K562 (cell line): ENCODE measurements around the gene ADTRP. TPM values are rescaled to one million over a fixed set of nuclear protein-coding genes. Genes with fewer than 3 reads are reported as not detected.

Experiments used
- ATAC-seq: fragments of 200-7000 bp; cut with Tn5 transposase; 3 replicates; pipeline ENCODE4 v1.9.1; 2020; ENCODE audit warnings: moderate library complexity
- BruUV-seq: library from RNA; stranded (reverse); fragments of 400-500 nt; replicated peaks from 2 replicates; lab custom pipeline; 2021; lab: Mats Ljungman, UMichigan
- CTCF ChIA-PET: fragments of 300-600 bp; formaldehyde crosslinking; extraction: SDS; loops from one replicate; lab custom pipeline; 2021; ENCODE audit warnings: low intra/inter-chr PET ratio; lab: Yijun Ruan, JAX
- POLR2A ChIA-PET: fragments of 300-600, 350-650 bp; sonication (Branson Sonifier 250); formaldehyde crosslinking; extraction: SDS; loops from one replicate; lab custom pipeline; 2021; ENCODE audit warnings: antibody characterized with exemption, inconsistent platforms; lab: Yijun Ruan, JAX
- DNase-seq, 4 experiments: peaks; one replicate each; pipeline versions ENCODE4 v3.0.0 to v3.0.0-alpha.2; 2011 to 2018; ENCODE audit warnings: low spot score in 3 of 4, mixed read lengths in 3 of 4; ENCODE audit errors: extremely low read depth in 1 of 4
- FAIRE-seq: peaks from 2 replicates; lab custom pipeline; 2011; peaks lifted over from hg19 to GRCh38; lab: Jason Lieb, UNC
- H2AFZ ChIP-seq: 2 replicates; pipeline ENCODE4 v1.6.0; 2011; ENCODE audit warnings: low read depth, low read length, control low read depth, inconsistent platforms
- H3K27ac ChIP-seq: fragments of 200-600 bp; 3 replicates; pipeline ENCODE4 v1.8.0; 2011; ENCODE audit warnings: low read depth, mild to moderate bottlenecking, control low read depth, inconsistent platforms, low read length, moderate library complexity, mixed read lengths; ENCODE audit errors: extremely low read depth
- H3K27me3 ChIP-seq, 2 experiments: fragments of 300-600 bp in 1 of 2; 2 replicates in 1 of 2; 3 replicates in 1 of 2; pipeline versions ENCODE4 v1.6.0 to v1.8.0; 2011; ENCODE audit warnings: inconsistent platforms in 2 of 2, low read length in 2 of 2, mild to moderate bottlenecking in 1 of 2, mixed read lengths in 1 of 2, moderate library complexity in 1 of 2; ENCODE audit not compliant: control insufficient read depth in 2 of 2, insufficient read depth in 2 of 2
- H3K36me3 ChIP-seq: fragments of 300-600 bp; 3 replicates; pipeline ENCODE4 v1.8.0; 2011; ENCODE audit warnings: mild to moderate bottlenecking, low read length, inconsistent platforms; ENCODE audit not compliant: control insufficient read depth, insufficient read depth
- H3K4me1 ChIP-seq, 2 experiments: fragments of 200-600 bp in 1 of 2; replicated peaks in 1 of 2; 2 replicates in 1 of 2; 3 replicates in 1 of 2; pipeline versions ENCODE4 v1.5.1 to v1.8.0; 2011; ENCODE audit warnings: inconsistent platforms in 2 of 2, low read length in 2 of 2, mild to moderate bottlenecking in 1 of 2, mixed read lengths in 1 of 2, moderate library complexity in 1 of 2; ENCODE audit not compliant: control insufficient read depth in 2 of 2, insufficient read depth in 2 of 2
- H3K4me2 ChIP-seq: 2 replicates; pipeline ENCODE4 v1.6.1; 2011; ENCODE audit warnings: low read length, control low read depth, inconsistent platforms, mixed read lengths; ENCODE audit not compliant: insufficient read depth
- H3K4me3 ChIP-seq: fragments of 200-600 bp; sonication (generic), shearing (Covaris generic); 2 replicates; pipeline ENCODE4 v1.5.1; 2016; ENCODE audit warnings: control low read depth, inconsistent platforms
- H3K79me2 ChIP-seq: fragments of 200-600 bp; 3 replicates; pipeline ENCODE4 v1.8.0; 2011; ENCODE audit warnings: low read length, inconsistent platforms; ENCODE audit not compliant: control insufficient read depth, insufficient read depth
- H3K9ac ChIP-seq, 2 experiments: 2 replicates each; pipeline versions ENCODE4 v1.6.0 to v1.6.1; 2011; ENCODE audit warnings: low read depth in 2 of 2, low read length in 2 of 2, control low read depth in 1 of 2, inconsistent platforms in 1 of 2, mild to moderate bottlenecking in 1 of 2, mixed read lengths in 1 of 2; ENCODE audit not compliant: insufficient read depth in 1 of 2
- H3K9me1 ChIP-seq: one replicate; pipeline ENCODE4 v1.6.0; 2011; ENCODE audit warnings: inconsistent platforms, mild to moderate bottlenecking, low read length, moderate library complexity; ENCODE audit not compliant: control insufficient read depth, insufficient read depth
- H3K9me3 ChIP-seq: replicated peaks from 2 replicates; pipeline ENCODE4 v1.5.1; 2011; ENCODE audit warnings: low read depth, low read length, inconsistent platforms; ENCODE audit not compliant: control insufficient read depth, insufficient read depth
- H4K20me1 ChIP-seq: replicated peaks from 2 replicates; pipeline ENCODE4 v1.6.1; 2011; ENCODE audit warnings: low read length, inconsistent platforms, mixed read lengths; ENCODE audit not compliant: control insufficient read depth, insufficient read depth
- ETV5 ChIP-seq: sonication (generic); formaldehyde crosslinking; IDR thresholded peaks from 2 replicates; pipeline ENCODE4 v1.4.0; 2020; ENCODE audit warnings: low read depth, mild to moderate bottlenecking, missing genetic modification reagents
- PCBP1 ChIP-seq: fragments of 200-400 bp; formaldehyde crosslinking; IDR thresholded peaks from 2 replicates; pipeline ENCODE4 v1.6.1; 2018; ENCODE audit warnings: mild to moderate bottlenecking, low read depth, low read length; ENCODE audit not compliant: poor library complexity, severe bottlenecking
- SETDB1 ChIP-seq: IDR thresholded peaks from one replicate; pipeline ENCODE4 v1.6.1; 2012; ENCODE audit warnings: low read length, control low read depth, inconsistent platforms
- SRSF9 ChIP-seq: fragments of 200-400 bp; formaldehyde crosslinking; IDR thresholded peaks from 2 replicates; pipeline ENCODE4 v1.6.1; 2017; ENCODE audit warnings: low read depth, low read length, borderline replicate concordance
- TOE1 ChIP-seq, 2 experiments: fragments of 450-650 bp in 1 of 2; sonication (generic) in 1 of 2; formaldehyde crosslinking in 1 of 2; IDR thresholded peaks; 2 replicates each; pipeline versions ENCODE4 v1.7.1 to v1.8.0; 2016 to 2022; ENCODE audit warnings: borderline replicate concordance in 2 of 2, mild to moderate bottlenecking in 2 of 2, antibody characterized with exemption in 1 of 2, inconsistent platforms in 1 of 2, low read depth in 1 of 2, missing genetic modification reagents in 1 of 2, moderate library complexity in 1 of 2
- ZNF121 ChIP-seq: sonication (generic); formaldehyde crosslinking; conservative IDR thresholded peaks from 2 replicates; pipeline ENCODE4 v1.8.0; 2022; ENCODE audit warnings: missing genetic modification reagents
- ZNF174 ChIP-seq: fragments of 250-450 bp; sonication (Bioruptor Pico); IDR thresholded peaks from 2 replicates; pipeline ENCODE4 v1.4.0; 2020; ENCODE audit warnings: mild to moderate bottlenecking
- ZNF175 ChIP-seq: fragments of 200-800 bp; sonication (Bioruptor generic); IDR thresholded peaks from 2 replicates; pipeline ENCODE4 v1.6.1; 2016; ENCODE audit warnings: low read depth, mild to moderate bottlenecking, missing genetic modification characterization, missing compliant biosample characterization
- ZNF274 ChIP-seq: IDR thresholded peaks from 2 replicates; pipeline ENCODE4 v1.6.1; 2011; ENCODE audit warnings: low read depth, mild to moderate bottlenecking, low read length, moderate library complexity, borderline replicate concordance
- ZNF280A ChIP-seq: fragments of 450-650 bp; IDR thresholded peaks from 2 replicates; pipeline ENCODE4 v1.6.1; 2018; ENCODE audit warnings: mild to moderate bottlenecking, low read depth; ENCODE audit not compliant: partially characterized antibody
- WGBS: fragments of 100-300 bp; shearing (Covaris generic); methylation state at CpG from one replicate; pipeline ENCODE4 v1.1.6; 2016; ENCODE audit warnings: low coverage, mixed read lengths; ENCODE audit not compliant: insufficient coverage; ENCODE audit errors: missing lambda C conversion rate; 5-methylcytosine and 5-hydroxymethylcytosine counted together
- in situ Hi-C: fragments of 300-500 bp; cut with MboI; formaldehyde crosslinking; loops from 4 replicates; pipeline ENCODE4 v1.15.0; 2018; ENCODE audit warnings: inconsistent platforms, mixed read lengths
- intact Hi-C: fragments of 100-400 bp; cut with micrococcal nuclease; formaldehyde crosslinking; loops from 2 replicates; pipeline ENCODE4 v1.14.2; 2022
- polyA plus RNA-seq, 8 experiments: library from polyadenylated mRNA; depleted of rRNA in 4 of 8; stranded (reverse) in 5 of 8; unstranded in 3 of 8; fragments of >200 nt; fragmentation: Nextera tagmentation in 2 of 8; fragmentation: Illumina TruSeq in 1 of 8; extraction: Ambion mirVana in 2 of 8; extraction: Trizol in 1 of 8; gene quantifications; 2 replicates each; pipeline versions ENCODE4 v1.2.1 to v1.2.3, GENCODE V29; 2011 to 2014; ENCODE audit warnings: inconsistent platforms in 1 of 8, missing spikeins in 1 of 8
- total RNA-seq, 7 experiments: library from RNA; depleted of rRNA in 6 of 7; stranded (reverse); fragments of >200 nt in 6 of 7; fragmentation: Illumina TruSeq in 2 of 7; extraction: Trizol in 2 of 7; gene quantifications; 2 replicates each; pipeline versions ENCODE4 v1.2.1 to v1.2.3, GENCODE V29; 2011 to 2021; ENCODE audit warnings: low replicate concordance in 1 of 7

ADTRP gene
- total and polyA plus RNA-seq, 9 of the 15 experiments (the other 6 are each of a cell fraction or from before 2014, with no cell fraction given) = 7.4 to 24.0 (median 13.6) TPM

GRCh38 chr6:11769244-11769643 lies 9.4 kb downstream of the ADTRP start:
- Histone ChIP-seq H2AFZ (peak overlapping the region; percentile 35), H3K9ac (no peak overlapping the region), H3K27ac (no peak overlapping the region), H3K4me2 (no peak overlapping the region), H4K20me1 (no peaks in the 10 kb centered on the region), H3K36me3 (no peaks in the 10 kb centered on the region), H3K79me2 (no peaks in the 10 kb centered on the region), H3K9me3 (no peaks in the 10 kb centered on the region), H3K4me1 (peaks cover 20 to 51% of the 10 kb centered on the region in 2 experiments), H3K9me1 (no peaks in the 10 kb centered on the region), H3K27me3 (no peaks in the 10 kb centered on the region), H3K4me3 (no peak overlapping the region)
- in situ Hi-C loops (no loop called here), intact Hi-C loops (loop anchor here (5.0 kb wide), 1 partner anchor 143 kb away; no protein-coding TSS in a partner anchor)
- no TSS peak for BruUV-seq
- 80% methylated on average over 2 of the region's 2 CpGs for WGBS
- DNase-seq (no peak), FAIRE-seq (no peak), ATAC-seq (no peak)
- POLR2A ChIA-PET = interaction anchor here (0.7 to 3.9 kb wide), 5 partner anchors 9 to 431 kb away, joined by 3 to 17 read pairs (median 3); partner anchors contain the start of gene ADTRP
- CTCF ChIA-PET = no interaction called here
- TF ChIP-seq ZNF175 (CRISPR knock-in tag) = no peak
- TF ChIP-seq ETV5 = 0 out of 2 replicates have a peak, but pooled peaks have one; percentile 24
- TF ChIP-seq, all 486 proteins: peak for 1

DNA sequence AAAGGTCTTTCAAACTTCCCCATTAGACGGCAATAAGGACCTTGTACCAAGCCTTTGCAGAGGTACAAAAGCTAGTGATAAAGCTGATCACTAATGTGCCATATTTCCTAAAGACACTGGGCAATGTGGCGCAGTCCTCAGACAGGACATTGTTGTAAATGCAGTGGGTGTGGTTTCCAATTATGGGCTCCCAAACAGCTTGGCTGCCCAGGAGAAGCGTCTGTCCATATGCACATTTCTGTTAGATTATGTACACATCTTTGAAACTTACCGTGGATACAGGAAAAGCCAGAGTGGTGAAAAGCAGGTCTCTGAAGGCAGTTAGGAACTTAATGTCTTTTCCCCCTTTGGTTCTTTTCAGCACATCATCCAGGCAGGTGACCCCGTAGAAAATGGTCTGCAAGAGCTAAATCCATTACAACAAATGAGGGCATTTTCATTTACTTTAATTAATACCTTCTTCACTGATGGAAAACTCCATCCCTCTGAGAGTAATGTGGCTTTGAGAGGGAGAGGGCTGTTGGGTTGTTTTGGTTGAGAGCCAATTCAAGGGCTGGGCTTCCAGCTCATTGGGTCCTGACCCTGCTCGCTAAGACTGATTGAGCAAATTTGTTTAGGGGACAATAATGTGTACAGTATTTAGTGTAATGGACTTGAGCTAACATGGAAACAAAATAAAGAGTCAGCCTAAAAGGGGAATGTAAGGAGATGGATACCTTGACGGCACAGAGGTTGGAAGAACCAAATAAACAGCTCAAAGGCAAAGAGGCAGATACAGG lies 10.4 kb downstream of the ADTRP start:
- ATAC-seq = no peak
- TF ChIP-seq TOE1 (IDR thresholded peaks at IDR 0.05; ENCODE audit: borderline replicate concordance) (no peak), TOE1 (CRISPR knock-in tag; IDR thresholded peaks at IDR 0.05; ENCODE audit: borderline replicate concordance, low read depth) (no peak), ZNF274 (no peak), SETDB1 (no peak), SRSF9 (no peak), ZNF280A (no peak), ZNF174 (CRISPR knock-in tag) (no peak), PCBP1 (no peak), ZNF121 (CRISPR knock-in tag) (no peak)

More for the DNA sequence above, 10.4 kb downstream of the ADTRP start:
- intact Hi-C loops (loop anchor here (5.0 kb wide), 1 partner anchor 144 kb away; no protein-coding TSS in a partner anchor), in situ Hi-C loops (no loop called here)
- Histone ChIP-seq H3K9ac (no peak overlapping the region), H2AFZ (peak overlapping the region; percentile 13; the same call in 1 of the 2 replicates), H3K9me3 (no peaks in the 10 kb centered on the region), H3K79me2 (no peaks in the 10 kb centered on the region), H3K4me1 (peaks cover 16 to 51% of the 10 kb centered on the region in 2 experiments), H3K27me3 (no peaks in the 10 kb centered on the region), H3K4me3 (no peak overlapping the region), H3K27ac (no peak overlapping the region), H4K20me1 (no peaks in the 10 kb centered on the region), H3K36me3 (no peaks in the 10 kb centered on the region), H3K4me2 (no peak overlapping the region), H3K9me1 (no peaks in the 10 kb centered on the region)
- no peak for DNase-seq
- no TSS peak for BruUV-seq
- FAIRE-seq = no peak
- ChIA-PET POLR2A (interaction anchor here (1.0 to 3.9 kb wide), 4 partner anchors 10 to 146 kb away, joined by 3 to 17 read pairs (median 5); partner anchors contain the start of gene ADTRP), CTCF (no interaction called here)
- WGBS = 70% methylated on average over 7 of the region's 7 CpGs
